ENCODE measurements around the gene HOXA5. TPM values are rescaled to one million over a fixed set of nuclear protein-coding genes. Genes with fewer than 3 reads are reported as not detected.
A peak's percentile ranks its signal among the peaks of the same experiment; 100 is the strongest.

The HOXA5 gene
- total RNA-seq, 1 experiment from 2014 or later, result 0.79 TPM

- H3K4me3 ChIP-seq, result no peak overlapping the region
- H3K27ac ChIP-seq, result no peak overlapping the region
Observed at GRCh38 chr7:27118580-27118979, 24.9 kb downstream of the HOXA5 start.

GRCh38 chr7:27117887-27118491 is 25.5 kb downstream of the HOXA5 start:
- H3K36me3 ChIP-seq, result peaks cover 2% of the 10 kb centered on the region; the same call in 1 of the 2 replicates
- H3K27ac ChIP-seq, result no peak overlapping the region
- H3K4me3 ChIP-seq, result no peak overlapping the region
- DNase-seq (ENCODE audit: low read depth in 1 of 2, low spot score in 2 of 2), result peak in 1 of 2 experiments; percentile 23
- peaks cover 31% of the 10 kb centered on the region for H3K4me1 ChIP-seq (replicated peaks)
- no peaks in the 10 kb centered on the region for H3K9me3 ChIP-seq (replicated peaks)
- H3K27me3 ChIP-seq (replicated peaks), result no peaks in the 10 kb centered on the region

More at GRCh38 chr7:27118580-27118979, 24.9 kb downstream of the HOXA5 start:
- Histone ChIP-seq H3K36me3 (peaks cover 2% of the 10 kb centered on the region; the same call in 1 of the 2 replicates), H3K9me3 (replicated peaks) (no peaks in the 10 kb centered on the region), H3K27me3 (replicated peaks) (no peaks in the 10 kb centered on the region), H3K4me1 (replicated peaks) (peaks cover 29% of the 10 kb centered on the region)
- peak in 1 of 2 experiments; percentile 15 for DNase-seq (ENCODE audit: low read depth in 1 of 2, low spot score in 2 of 2)

- peak in 1 of 2 experiments; percentile 37 for DNase-seq (ENCODE audit: low read depth in 1 of 2, low spot score in 2 of 2)
- H3K4me3 ChIP-seq, result no peak overlapping the region
- H3K36me3 ChIP-seq, result peaks cover 2% of the 10 kb centered on the region; the same call in 1 of the 2 replicates
- H3K9me3 ChIP-seq (replicated peaks), result no peaks in the 10 kb centered on the region
- no peak overlapping the region for H3K27ac ChIP-seq
- peaks cover 36% of the 10 kb centered on the region for H3K4me1 ChIP-seq (replicated peaks)
- H3K27me3 ChIP-seq (replicated peaks), result no peaks in the 10 kb centered on the region
Observed at GRCh38 chr7:27116962-27117886, 26.3 kb downstream of the HOXA5 start.

- peak in 1 of 2 experiments; percentile 31 for DNase-seq (ENCODE audit: low read depth in 1 of 2, low spot score in 2 of 2)
- H3K4me3 ChIP-seq, result peak overlapping the region; percentile 39
- H3K27ac ChIP-seq, result no peak overlapping the region
- H3K4me1 ChIP-seq (replicated peaks), result peaks cover 39% of the 10 kb centered on the region
- no peaks in the 10 kb centered on the region for H3K9me3 ChIP-seq (replicated peaks)
- peaks cover 2% of the 10 kb centered on the region; the same call in 1 of the 2 replicates for H3K36me3 ChIP-seq
- H3K27me3 ChIP-seq (replicated peaks), result no peaks in the 10 kb centered on the region
Observed at GRCh38 chr7:27116031-27116961, 27.2 kb downstream of the HOXA5 start.

- Histone ChIP-seq H3K36me3 (peaks cover 4% of the 10 kb centered on the region), H3K4me3 (peak overlapping the region; percentile 39), H3K27me3 (replicated peaks) (no peaks in the 10 kb centered on the region), H3K9me3 (replicated peaks) (0 out of 2 replicates have a peak, but pooled peaks cover under 1% of the 10 kb centered on the region), H3K27ac (peak overlapping the region; percentile 55), H3K4me1 (replicated peaks) (peaks cover 41% of the 10 kb centered on the region)
- DNase-seq (ENCODE audit: low read depth in 1 of 2, low spot score in 2 of 2), result peak; percentile 86 to 90
Observed at GRCh38 chr7:27115221-27116026, 28.1 kb downstream of the HOXA5 start.

GRCh38 chr7:27114881-27115220 is 28.6 kb downstream of the HOXA5 start:
- H3K27me3 ChIP-seq (replicated peaks), result no peaks in the 10 kb centered on the region
- DNase-seq (ENCODE audit: low read depth in 1 of 2, low spot score in 2 of 2), result no peak
- H3K27ac ChIP-seq, result peak overlapping the region; percentile 52
- peaks cover 47% of the 10 kb centered on the region for H3K4me1 ChIP-seq (replicated peaks)
- H3K9me3 ChIP-seq (replicated peaks), result 0 out of 2 replicates have a peak, but pooled peaks cover 2% of the 10 kb centered on the region
- H3K4me3 ChIP-seq, result peak overlapping the region; percentile 39
- peaks cover 8% of the 10 kb centered on the region for H3K36me3 ChIP-seq

- DNase-seq (ENCODE audit: low read depth in 1 of 2, low spot score in 2 of 2), result peak in 1 of 2 experiments; percentile 70
- H3K4me3 ChIP-seq, result peak overlapping the region; percentile 38
- peaks cover 12% of the 10 kb centered on the region for H3K36me3 ChIP-seq
- H3K4me1 ChIP-seq (replicated peaks), result peaks cover 48% of the 10 kb centered on the region
- H3K27ac ChIP-seq, result peak overlapping the region; percentile 70
- H3K9me3 ChIP-seq (replicated peaks), result 0 out of 2 replicates have a peak, but pooled peaks cover 2% of the 10 kb centered on the region
- no peaks in the 10 kb centered on the region for H3K27me3 ChIP-seq (replicated peaks)
Observed at GRCh38 chr7:27113991-27114769, 29.3 kb downstream of the HOXA5 start.

GRCh38 chr7:27112955-27113949 is 30.2 kb downstream of the HOXA5 start:
- Histone ChIP-seq H3K4me1 (replicated peaks) (peaks cover 52% of the 10 kb centered on the region), H3K27me3 (replicated peaks) (no peaks in the 10 kb centered on the region), H3K36me3 (peaks cover 10% of the 10 kb centered on the region), H3K27ac (peak overlapping the region; percentile 83), H3K9me3 (replicated peaks) (0 out of 2 replicates have a peak, but pooled peaks cover 2% of the 10 kb centered on the region), H3K4me3 (peak overlapping the region; percentile 65)
- peak; percentile 71 to 80 for DNase-seq (ENCODE audit: low read depth in 1 of 2, low spot score in 2 of 2)

- H3K27ac ChIP-seq, result peak overlapping the region; percentile 70; the same call in 1 of the 2 replicates
Observed at GRCh38 chr7:27112361-27112760, 31.1 kb downstream of the HOXA5 start.

GRCh38 chr7:27111751-27112277 is 31.7 kb downstream of the HOXA5 start:
- Histone ChIP-seq H3K9me3 (replicated peaks) (0 out of 2 replicates have a peak, but pooled peaks cover 2% of the 10 kb centered on the region), H3K4me1 (replicated peaks) (peaks cover 52% of the 10 kb centered on the region), H3K27me3 (replicated peaks) (no peaks in the 10 kb centered on the region), H3K36me3 (peaks cover 14% of the 10 kb centered on the region), H3K4me3 (no peak overlapping the region), H3K27ac (peak overlapping the region; percentile 70)
- DNase-seq (ENCODE audit: low read depth in 1 of 2, low spot score in 2 of 2), result peak in 1 of 2 experiments; percentile 5

More at GRCh38 chr7:27112361-27112760, 31.1 kb downstream of the HOXA5 start:
- peak in 1 of 2 experiments; percentile 22 for DNase-seq (ENCODE audit: low read depth in 1 of 2, low spot score in 2 of 2)
- Histone ChIP-seq H3K36me3 (peaks cover 11% of the 10 kb centered on the region), H3K4me3 (peak overlapping the region; percentile 65), H3K4me1 (replicated peaks) (peaks cover 52% of the 10 kb centered on the region), H3K9me3 (replicated peaks) (0 out of 2 replicates have a peak, but pooled peaks cover 2% of the 10 kb centered on the region), H3K27me3 (replicated peaks) (no peaks in the 10 kb centered on the region)
